Testis (tissue), 2 donors: ENCODE measurements around the gene ESCO1.
"Not testable (repeated sequence)": the region's sequence is repeated elsewhere in the genome, so short reads cannot be mapped to it uniquely, and the experiment has no call there.

Experiments
- POLR2A ChIP-seq: fragments of 450-650 bp; IDR thresholded peaks from one replicate; pipeline ENCODE4 v1.6.1; 2017; ENCODE audit warnings: antibody characterized with exemption, mild to moderate bottlenecking, moderate library complexity
- TF ChIP-seq, protein P1 (sequence below), 3 experiments: fragments of 450-650 bp in 2 of 3; fragments of 200-600 bp in 1 of 3; sonication (generic) in 1 of 3; IDR thresholded peaks; one replicate each; pipeline ENCODE4 v1.5.1; 2016 to 2019; ENCODE audit warnings: antibody characterized with exemption in 3 of 3, mild to moderate bottlenecking in 2 of 3, moderate library complexity in 1 of 3

DNA sequence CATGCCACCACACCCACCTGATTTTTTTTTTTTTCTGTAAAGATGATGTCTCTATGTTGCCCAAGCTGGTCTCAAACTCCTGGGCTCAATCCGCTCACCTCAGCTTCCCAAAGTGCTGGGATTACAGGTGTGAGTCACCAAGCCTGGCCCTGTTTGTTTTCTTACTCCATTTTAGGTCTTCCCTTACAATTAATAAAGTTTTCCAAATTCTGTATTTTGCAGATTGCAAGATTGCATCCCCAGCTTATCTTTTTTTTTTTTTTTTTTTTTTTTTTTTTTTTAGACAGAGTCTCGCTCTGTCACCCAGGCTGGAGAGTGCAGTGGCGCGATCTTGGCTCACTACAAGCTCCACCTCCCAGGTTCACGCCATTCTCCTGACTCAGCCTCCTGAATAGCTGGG lies 39.9 kb upstream of the ESCO1 start:
- TF ChIP-seq POLR2A: not testable (repeated sequence)
- TF ChIP-seq, protein P1, sequence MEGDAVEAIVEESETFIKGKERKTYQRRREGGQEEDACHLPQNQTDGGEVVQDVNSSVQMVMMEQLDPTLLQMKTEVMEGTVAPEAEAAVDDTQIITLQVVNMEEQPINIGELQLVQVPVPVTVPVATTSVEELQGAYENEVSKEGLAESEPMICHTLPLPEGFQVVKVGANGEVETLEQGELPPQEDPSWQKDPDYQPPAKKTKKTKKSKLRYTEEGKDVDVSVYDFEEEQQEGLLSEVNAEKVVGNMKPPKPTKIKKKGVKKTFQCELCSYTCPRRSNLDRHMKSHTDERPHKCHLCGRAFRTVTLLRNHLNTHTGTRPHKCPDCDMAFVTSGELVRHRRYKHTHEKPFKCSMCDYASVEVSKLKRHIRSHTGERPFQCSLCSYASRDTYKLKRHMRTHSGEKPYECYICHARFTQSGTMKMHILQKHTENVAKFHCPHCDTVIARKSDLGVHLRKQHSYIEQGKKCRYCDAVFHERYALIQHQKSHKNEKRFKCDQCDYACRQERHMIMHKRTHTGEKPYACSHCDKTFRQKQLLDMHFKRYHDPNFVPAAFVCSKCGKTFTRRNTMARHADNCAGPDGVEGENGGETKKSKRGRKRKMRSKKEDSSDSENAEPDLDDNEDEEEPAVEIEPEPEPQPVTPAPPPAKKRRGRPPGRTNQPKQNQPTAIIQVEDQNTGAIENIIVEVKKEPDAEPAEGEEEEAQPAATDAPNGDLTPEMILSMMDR (IDR thresholded peaks at IDR 0.05): not testable (repeated sequence)
